ENCODE data around the gene CEPT1. TPM values are rescaled to one million over a fixed set of nuclear protein-coding genes. Genes with fewer than 3 reads are reported as not detected.
A peak's percentile ranks its signal among the peaks of the same experiment; 100 is the strongest.

Gene CEPT1
- total RNA-seq, 2 experiments from 2014 or later = 36.0 to 38.6 TPM

DNA sequence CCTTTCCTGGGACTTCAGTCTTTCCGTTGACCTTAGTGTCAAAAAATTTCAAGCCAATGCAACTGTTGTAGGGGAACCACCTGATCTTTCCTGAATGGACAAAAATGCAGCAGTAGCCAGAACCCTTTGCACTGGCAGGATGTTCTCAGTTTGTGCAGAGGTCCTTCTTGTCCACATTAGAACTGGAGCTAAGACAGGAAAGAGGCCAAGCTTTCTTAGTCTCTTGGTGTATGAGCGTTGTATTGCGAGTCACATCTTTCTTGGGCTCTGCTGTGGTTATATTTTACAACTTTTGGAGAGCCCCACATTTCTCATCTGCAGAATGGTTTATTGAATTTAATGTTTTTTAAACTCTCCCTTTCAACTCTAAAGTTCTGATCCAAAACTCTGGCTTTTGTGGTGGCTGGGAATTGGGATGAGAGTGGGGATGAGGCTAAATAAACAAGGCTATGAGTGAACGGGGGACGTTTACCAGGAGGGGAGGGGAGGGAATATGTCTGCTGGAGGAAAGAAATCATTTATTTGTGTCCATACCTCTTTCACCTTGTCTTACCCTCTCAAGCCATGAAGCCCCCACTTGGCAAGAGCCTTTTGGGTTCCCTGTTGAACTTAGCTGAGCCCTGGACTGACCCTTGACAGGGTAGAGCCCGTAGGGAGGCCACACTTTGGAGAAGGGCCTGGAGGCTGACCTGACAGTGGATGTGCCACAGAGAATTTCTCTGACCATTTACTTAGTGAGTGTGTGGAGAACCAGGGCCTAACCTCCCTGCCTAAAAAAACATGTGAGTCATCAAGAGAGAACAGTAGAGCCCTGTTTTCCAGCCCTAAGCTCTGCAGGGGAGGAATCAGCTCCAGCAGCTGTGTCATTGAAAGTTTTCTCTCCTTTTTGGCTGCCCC is 88.1 kb downstream of the CEPT1 start:
- H3K27ac Mint-ChIP-seq = peak overlapping the region; percentile 47
- ChIA-PET CTCF (interaction anchor here (0.9 to 10.3 kb wide), 4 partner anchors 9 to 172 kb away, joined by 4 to 109 read pairs (median 41); no protein-coding TSS in a partner anchor), POLR2A (interaction anchor here (0.8 to 1.6 kb wide), 4 partner anchors 13 to 38 kb away, joined by 3 to 7 read pairs (median 5); no protein-coding TSS in a partner anchor)
- H3K4me1 Mint-ChIP-seq (ENCODE audit: low read depth) = peaks cover 73% of the 10 kb centered on the region
- H3K9me3 Mint-ChIP-seq = peaks cover 2% of the 10 kb centered on the region
- peak; percentile 21 for DNase-seq
- H3K4me3 Mint-ChIP-seq = no peak overlapping the region
- H3K27me3 Mint-ChIP-seq = no peaks in the 10 kb centered on the region
- intact Hi-C loops (cut with micrococcal nuclease) = loop anchor here (5.0 kb wide), 1 partner anchor 36 kb away; no protein-coding TSS in a partner anchor
- TF ChIP-seq CTCF (IDR thresholded peaks at IDR 0.05) = no peak
- peaks cover 7% of the 10 kb centered on the region for H3K36me3 Mint-ChIP-seq (ENCODE audit: low read depth)
- ATAC-seq = peak; percentile 57

GRCh38 chr1:111228748-111229126 is 88.7 kb downstream of the CEPT1 start:
- Mint-ChIP-seq H3K36me3 (ENCODE audit: low read depth) (peaks cover 7% of the 10 kb centered on the region), H3K27ac (no peak overlapping the region), H3K4me1 (ENCODE audit: low read depth) (peaks cover 67% of the 10 kb centered on the region), H3K9me3 (peaks cover 2% of the 10 kb centered on the region), H3K27me3 (no peaks in the 10 kb centered on the region), H3K4me3 (no peak overlapping the region)
- intact Hi-C loops (cut with micrococcal nuclease) = loop anchor here (5.0 kb wide), 1 partner anchor 36 kb away; no protein-coding TSS in a partner anchor
- POLR2A ChIA-PET = interaction anchor here (0.7 to 1.6 kb wide), 3 partner anchors 14 to 277 kb away, joined by 4 to 7 read pairs (median 6); no protein-coding TSS in a partner anchor
- no peak for TF ChIP-seq CTCF (IDR thresholded peaks at IDR 0.05)
- ATAC-seq = no peak
- no peak for DNase-seq
- CTCF ChIA-PET = interaction anchor here (0.9 to 10.3 kb wide), 3 partner anchors 9 to 171 kb away, joined by 3 to 109 read pairs (median 4); no protein-coding TSS in a partner anchor

GRCh38 chr1:111232134-111232533 is 92.1 kb downstream of the CEPT1 start:
- peaks cover 2% of the 10 kb centered on the region for H3K9me3 Mint-ChIP-seq
- ATAC-seq = no peak
- no peak for TF ChIP-seq CTCF (IDR thresholded peaks at IDR 0.05)
- no peak overlapping the region for H3K27ac Mint-ChIP-seq
- intact Hi-C loops (cut with micrococcal nuclease) = no loop called here
- H3K36me3 Mint-ChIP-seq (ENCODE audit: low read depth) = peaks cover 10% of the 10 kb centered on the region
- no peaks in the 10 kb centered on the region for H3K27me3 Mint-ChIP-seq
- DNase-seq = no peak
- peaks cover 43% of the 10 kb centered on the region for H3K4me1 Mint-ChIP-seq (ENCODE audit: low read depth)
- H3K4me3 Mint-ChIP-seq = no peak overlapping the region
- CTCF ChIA-PET = interaction anchor here (1.1 to 1.6 kb wide), 2 partner anchors 39 to 168 kb away, joined by 3 to 5 read pairs; no protein-coding TSS in a partner anchor
- POLR2A ChIA-PET = interaction anchor here (0.6 to 1.6 kb wide), 3 partner anchors 12 to 93 kb away, joined by 3 to 4 read pairs (median 3); partner anchors contain the start of gene DRAM2

- ATAC-seq = no peak
- TF ChIP-seq CTCF (IDR thresholded peaks at IDR 0.05) = no peak
- Mint-ChIP-seq H3K27me3 (no peaks in the 10 kb centered on the region), H3K36me3 (ENCODE audit: low read depth) (peaks cover 13% of the 10 kb centered on the region), H3K4me3 (no peak overlapping the region), H3K9me3 (peaks cover 2% of the 10 kb centered on the region), H3K4me1 (ENCODE audit: low read depth) (peaks cover 25% of the 10 kb centered on the region), H3K27ac (no peak overlapping the region)
- intact Hi-C loops (cut with micrococcal nuclease) = no loop called here
- CTCF ChIA-PET = no interaction called here
- DNase-seq = no peak
- POLR2A ChIA-PET = no interaction called here
Observed at GRCh38 chr1:111234258-111234657, 94.2 kb downstream of the CEPT1 start.

Other genes starting within 250 kb of the CEPT1 start
- 10 to 100 TPM; 16.0 to 16.1 TPM for gene LRIF1, start 176.3 kb upstream of the CEPT1 start, total RNA-seq
- gene DRAM2, start 130 bp upstream of the CEPT1 start, total RNA-seq = 10 to 100 TPM; 27.5 to 37.2 TPM
- 100 to 1,000 TPM; 201 to 208 TPM for gene DENND2D, start 60.4 kb downstream of the CEPT1 start, total RNA-seq
- gene CHI3L2, start 87.5 kb downstream of the CEPT1 start, total RNA-seq = 10 to 100 TPM in 1 of 2 experiments, 1 to 10 TPM in 1; 9.2 to 10.4 TPM
- not detected for gene CHIA, start 150.6 kb downstream of the CEPT1 start, total RNA-seq